CMK (cell line): ENCODE measurements around the gene WNT7A.

Experiments used
- DNase-seq: peaks from one replicate; pipeline ENCODE4 v3.0.0-alpha.2; 2010; ENCODE audit warnings: low read depth

WNT7A gene

DNA sequence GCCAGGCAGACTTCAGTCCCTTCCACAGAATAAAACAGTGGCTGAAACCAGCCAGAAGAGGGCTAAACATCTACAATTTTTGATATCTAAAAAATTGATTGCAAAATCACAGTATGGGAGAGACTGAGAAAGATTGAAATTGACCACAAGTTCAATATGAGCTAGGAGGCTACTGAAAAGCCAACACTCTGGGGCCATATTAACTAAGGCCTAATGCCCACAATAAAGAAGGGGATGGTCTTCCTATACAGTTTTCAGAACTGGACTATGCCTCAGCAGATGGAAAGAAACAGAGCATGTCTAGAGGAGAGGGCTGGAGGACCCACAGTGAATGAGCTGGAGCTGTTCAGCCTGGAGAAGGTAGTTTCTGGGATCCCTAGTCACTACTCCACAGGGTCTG is 53.2 kb downstream of the WNT7A start:
- no peak for DNase-seq

- DNase-seq, result no peak
Observed at GRCh38 chr3:13825821-13826220, 54.0 kb downstream of the WNT7A start.

GRCh38 chr3:13825311-13825579 is 54.6 kb downstream of the WNT7A start:
- DNase-seq, result no peak

DNA sequence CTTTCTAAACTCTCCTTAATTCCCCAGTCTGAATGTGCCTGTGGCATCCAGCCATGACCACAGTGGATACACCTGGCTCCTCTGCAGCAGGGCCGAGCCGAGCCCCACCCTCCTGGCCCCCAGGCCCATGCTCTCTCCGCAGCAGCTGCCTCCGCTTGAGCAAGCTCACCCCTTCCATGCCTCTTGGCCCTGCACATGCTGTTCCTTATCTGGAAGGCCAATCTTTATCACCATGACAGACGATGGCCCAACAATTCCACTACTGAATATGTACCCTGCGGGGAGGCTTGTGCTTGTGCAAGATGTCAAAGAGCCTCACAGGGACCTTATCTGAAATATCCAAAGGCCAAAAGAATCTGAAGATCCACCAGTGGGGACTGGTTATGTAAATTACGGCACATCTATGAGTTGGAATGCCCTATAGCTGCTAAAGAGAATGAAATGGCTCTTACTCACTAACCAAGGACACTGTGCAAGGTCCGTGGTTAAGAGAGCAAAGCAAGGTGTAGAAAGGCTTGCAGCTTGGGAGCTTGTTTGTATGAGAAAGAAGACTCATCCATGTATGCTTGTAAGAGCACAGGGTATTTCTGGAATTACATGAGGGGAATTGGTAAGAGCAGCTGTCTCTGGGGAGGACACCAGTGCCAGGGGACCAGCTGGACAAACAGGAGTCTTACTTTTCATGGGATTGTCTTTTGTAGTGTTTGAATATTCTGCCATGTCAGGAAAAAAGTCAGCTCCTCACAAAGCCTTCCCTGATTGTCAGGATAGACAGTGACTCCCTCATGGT is 55.2 kb downstream of the WNT7A start:
- DNase-seq, result no peak

DNA sequence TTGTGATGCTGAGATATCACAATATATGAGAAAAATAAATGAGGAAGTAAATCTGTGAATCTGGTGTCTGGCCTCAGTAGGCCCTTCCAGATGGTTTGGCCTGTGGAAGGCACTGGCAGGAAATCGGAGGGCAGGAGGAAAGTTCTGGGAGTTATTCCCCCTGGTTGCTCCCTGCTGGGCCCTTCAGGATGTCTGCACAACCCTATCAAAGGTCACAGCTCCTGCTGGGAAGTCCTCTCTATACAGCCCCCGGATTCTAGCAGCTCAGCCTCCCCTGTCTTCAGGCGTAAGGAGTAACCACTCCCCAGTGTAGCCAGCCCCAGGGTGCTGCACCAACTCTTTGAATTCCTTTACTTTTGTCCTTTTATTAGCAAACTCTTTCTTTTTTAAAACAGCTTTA is 56.2 kb downstream of the WNT7A start:
- DNase-seq, result no peak

DNA sequence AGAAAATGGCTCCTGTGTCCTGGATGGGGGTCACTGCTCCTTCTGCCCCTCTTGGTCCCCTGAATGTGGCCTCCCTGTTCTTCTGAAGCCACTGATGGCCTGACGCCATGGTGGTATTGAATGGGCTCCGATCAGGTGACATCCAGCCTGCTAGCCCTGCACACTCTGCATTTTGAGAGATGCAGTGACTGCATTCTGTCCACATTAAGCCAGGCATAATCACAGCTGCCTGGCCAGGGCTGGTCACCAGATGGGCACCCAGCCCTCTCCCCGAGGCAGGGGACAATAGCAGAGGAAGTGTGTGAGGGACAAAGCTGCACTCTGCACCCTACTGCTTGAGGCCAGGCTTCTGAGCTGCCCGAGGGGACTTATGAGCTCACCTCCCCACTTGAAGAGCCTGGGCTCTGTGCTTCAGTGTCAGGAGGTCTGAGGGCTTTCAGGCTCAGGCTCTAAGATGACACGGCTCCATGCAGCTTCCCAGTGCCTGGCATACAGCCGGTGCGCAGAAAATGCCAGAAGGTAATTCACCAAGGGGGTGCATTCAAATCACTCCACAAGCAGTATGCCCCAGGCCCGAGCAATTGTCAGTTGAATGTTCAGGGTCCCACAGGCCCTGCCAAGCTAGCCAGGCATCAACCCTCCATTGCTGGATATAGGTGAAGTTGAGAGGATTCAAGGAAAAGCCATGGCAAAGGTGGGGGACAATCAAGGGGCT is 56.8 kb downstream of the WNT7A start:
- DNase-seq, result no peak

DNA sequence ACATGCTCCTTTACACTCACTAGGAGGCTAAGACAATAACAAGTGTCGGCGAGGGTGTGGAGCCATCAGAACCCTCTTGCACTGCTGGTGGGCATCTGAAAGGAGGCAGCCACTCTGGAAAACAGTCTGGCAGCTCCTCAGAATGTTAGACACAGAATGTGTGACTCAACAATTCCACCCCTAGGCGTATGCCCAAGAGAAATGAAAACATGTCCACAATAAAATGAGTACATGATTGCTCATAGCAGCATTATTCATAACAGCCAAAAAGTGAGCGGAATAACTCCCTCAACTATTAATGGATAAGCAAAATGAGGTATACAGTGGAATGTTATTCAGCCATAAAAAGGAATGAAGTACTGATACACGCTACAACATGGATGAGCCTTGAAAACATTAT is 57.8 kb downstream of the WNT7A start:
- DNase-seq, result no peak

GRCh38 chr3:13821126-13821525 is 58.7 kb downstream of the WNT7A start:
- no peak for DNase-seq

DNA sequence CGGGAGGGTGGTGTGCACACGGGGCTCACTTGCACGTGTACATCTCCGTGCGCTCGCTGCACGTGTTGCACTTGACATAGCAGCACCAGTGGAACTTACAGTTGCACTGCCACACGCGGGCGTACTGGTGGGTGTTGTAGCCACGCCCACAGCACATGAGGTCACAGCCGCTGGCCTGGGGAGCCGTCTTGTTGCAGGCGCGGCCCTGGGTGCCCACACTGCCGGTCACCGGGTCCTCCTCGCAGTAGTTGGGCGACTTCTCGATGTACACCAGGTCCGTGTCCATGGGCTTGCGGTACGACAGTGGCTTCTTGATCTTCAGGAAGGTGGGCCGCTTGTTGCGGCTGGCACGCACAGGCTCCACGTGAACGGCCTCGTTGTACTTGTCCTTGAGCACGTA is 61.0 kb downstream of the WNT7A start:
- DNase-seq, result no peak

GRCh38 chr3:13815088-13815683 is 64.7 kb downstream of the WNT7A start:
- DNase-seq, result no peak

- DNase-seq, result no peak
Observed at GRCh38 chr3:13812034-13812471, 67.8 kb downstream of the WNT7A start.

DNA sequence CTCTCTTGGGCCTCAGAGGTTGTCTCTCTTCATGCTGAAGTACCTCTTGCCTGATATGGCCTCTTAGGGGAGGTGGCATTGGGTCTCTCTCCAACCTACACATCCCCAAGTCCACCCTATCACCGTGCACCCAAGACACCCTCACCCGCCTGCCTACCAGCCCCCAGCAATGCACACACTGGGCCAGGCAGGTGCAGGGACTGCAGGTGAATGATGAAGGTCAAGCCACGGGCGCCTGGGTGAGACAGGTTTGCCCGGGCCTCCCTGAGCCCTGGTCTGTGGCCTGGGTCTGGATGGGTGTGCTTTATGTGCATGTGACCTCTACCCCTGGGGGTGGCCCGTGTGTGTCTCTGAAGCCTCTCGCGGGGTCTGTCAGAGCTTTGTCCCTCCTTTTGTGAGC is 68.3 kb downstream of the WNT7A start:
- DNase-seq, result no peak

DNA sequence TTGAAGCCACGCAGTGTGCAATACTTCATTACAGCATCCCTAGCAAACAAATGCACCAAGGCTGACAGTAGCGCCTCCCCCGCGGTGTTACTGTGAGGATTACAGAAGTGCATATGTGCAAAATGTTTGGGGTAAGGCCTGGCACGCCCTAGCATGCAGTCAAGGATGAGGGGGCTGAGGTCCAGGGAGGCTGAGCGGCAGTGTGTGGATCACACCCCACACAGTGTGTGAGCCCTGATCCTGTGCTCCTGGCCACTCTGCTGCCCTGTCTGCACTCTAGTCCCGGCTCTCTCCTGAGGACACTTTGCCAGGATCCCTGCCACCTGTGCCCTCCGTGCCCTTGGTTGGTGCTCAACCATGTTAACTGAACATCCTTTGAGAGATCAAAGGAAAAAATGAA is 71.3 kb downstream of the WNT7A start:
- DNase-seq, result no peak

GRCh38 chr3:13801361-13802204 is 78.3 kb downstream of the WNT7A start:
- no peak for DNase-seq

DNA sequence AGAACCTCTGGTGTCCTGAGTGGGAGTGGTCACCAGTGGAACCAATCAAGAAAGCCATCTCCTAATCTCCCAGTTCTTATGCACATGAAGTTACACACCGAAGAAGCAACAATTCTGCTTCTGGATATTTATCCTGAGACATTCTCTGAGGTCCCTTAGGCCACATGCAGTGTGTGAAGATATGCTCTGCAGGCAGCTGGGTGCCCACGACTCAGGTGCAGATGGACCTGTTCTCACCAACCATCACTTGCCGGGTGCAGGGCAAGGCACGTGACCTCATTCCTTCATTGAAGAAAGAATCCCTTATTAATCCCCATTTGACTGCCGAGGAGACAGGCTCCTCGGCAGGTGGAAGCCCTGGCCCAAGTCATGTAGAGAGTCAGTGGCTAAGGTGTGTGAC is 79.8 kb downstream of the WNT7A start:
- DNase-seq, result no peak

- DNase-seq, result no peak
Observed at GRCh38 chr3:13798401-13798800, 81.5 kb downstream of the WNT7A start.

DNA sequence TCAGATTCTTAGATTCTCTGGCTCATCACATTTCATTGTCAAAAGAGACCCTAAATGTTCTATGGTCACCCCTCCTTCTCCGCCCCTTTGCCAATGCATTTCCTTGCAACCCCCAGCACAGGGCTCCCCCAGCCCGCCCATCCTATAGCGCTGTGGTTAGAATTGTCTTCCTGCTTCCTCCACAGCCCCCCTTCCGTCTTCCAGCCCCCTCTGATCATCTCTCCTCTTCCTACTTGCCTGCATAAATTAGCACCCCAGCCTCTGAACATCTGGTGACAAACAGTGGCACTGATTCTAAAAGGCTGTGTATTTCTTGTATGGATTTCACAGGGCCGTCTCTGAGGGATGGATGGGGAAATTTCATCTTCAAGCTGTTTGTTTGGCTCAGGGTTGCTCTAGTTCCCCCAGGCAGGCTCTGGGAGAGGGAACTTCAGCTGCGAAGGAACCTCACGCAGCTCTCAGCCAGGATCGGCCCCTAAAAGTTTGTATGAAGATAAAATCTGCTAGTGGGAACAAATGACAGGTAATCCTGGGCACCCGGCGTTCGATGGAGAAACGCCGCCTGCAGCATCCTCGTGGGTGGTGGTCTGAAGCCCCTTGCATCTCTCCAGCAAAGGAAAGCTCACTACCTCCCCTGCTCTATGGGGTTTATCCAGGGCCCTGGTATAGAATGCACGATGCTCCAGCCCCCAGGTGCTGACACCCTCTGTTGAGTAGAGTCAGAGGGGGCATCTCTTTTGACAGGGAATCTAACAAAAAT is 83.0 kb downstream of the WNT7A start:
- DNase-seq, result no peak

- no peak for DNase-seq
Observed at GRCh38 chr3:13795816-13796215, 84.1 kb downstream of the WNT7A start.

- DNase-seq, result no peak
Observed at GRCh38 chr3:13794322-13794721, 85.5 kb downstream of the WNT7A start.

DNA sequence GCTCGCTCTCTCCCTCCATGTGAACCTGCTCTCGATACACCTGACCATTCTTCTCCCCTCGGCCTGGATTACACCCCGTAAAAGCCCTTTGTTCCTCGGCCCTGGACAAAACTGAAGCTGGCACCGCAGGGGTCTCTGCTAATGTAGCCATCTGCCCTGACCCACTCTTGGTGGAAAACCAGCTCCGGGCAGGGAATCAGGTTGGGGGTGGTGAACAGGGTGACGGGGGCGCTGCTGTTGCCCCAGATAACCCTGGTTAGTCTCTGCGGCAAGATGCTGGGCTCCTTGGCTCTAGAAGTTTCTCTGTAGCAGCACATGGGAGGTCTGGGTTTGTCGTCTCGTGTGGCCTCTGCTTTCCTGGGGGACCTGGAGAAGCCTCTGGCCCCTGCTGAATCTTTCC is 86.4 kb downstream of the WNT7A start:
- no peak for DNase-seq

GRCh38 chr3:13792512-13793371 is 87.1 kb downstream of the WNT7A start:
- DNase-seq, result no peak
